Caki2 (cell line): ENCODE measurements around the gene GNB2. TPM values are rescaled to one million over a fixed set of nuclear protein-coding genes. Genes with fewer than 3 reads are reported as not detected.
"Not testable (repeated sequence)": the region's sequence is repeated elsewhere in the genome, so short reads cannot be mapped to it uniquely, and the experiment has no call there.

Source experiments
- DNase-seq: peaks from one replicate; pipeline ENCODE4 v3.0.0-alpha.2; 2015; ENCODE audit warnings: low read depth
- in situ Hi-C: cut with HindIII; loops from 2 replicates; pipeline ENCODE4 v1.10.0; 2016; ENCODE audit warnings: low sequenced_read_pairs, low pct_unique_long_range_greater_than_20kb, mixed read lengths
- total RNA-seq: library from RNA; depleted of rRNA; stranded (reverse); fragments of >200 nt; shearing (Covaris generic); gene quantifications from 2 replicates; pipeline ENCODE4 v1.2.3, GENCODE V29; 2014; ENCODE audit warnings: low replicate concordance; rRNA removed

GNB2 gene
- total RNA-seq, 1 experiment from 2014 or later, result 179 TPM

DNA sequence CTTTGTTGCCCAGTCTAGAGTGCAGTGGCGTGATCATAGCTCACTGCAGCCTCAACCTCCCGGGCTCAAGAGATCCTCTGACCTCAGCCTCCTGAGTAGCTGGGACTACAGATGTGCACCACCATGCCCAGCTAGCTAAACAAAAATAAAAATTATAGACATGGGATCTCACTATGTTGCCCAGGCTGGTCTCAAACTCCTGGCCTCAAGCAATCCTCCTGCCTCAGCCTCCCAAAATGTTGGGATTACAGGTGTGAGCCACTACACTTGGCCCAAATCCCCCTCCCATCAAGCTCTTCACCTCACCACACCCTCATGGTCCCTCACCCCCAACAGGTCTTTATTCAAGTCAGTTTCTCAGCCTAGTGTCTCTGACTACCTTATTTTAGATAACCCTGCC lies 43.5 kb downstream of the GNB2 start:
- DNase-seq, in situ Hi-C loops: not testable (repeated sequence)

DNA sequence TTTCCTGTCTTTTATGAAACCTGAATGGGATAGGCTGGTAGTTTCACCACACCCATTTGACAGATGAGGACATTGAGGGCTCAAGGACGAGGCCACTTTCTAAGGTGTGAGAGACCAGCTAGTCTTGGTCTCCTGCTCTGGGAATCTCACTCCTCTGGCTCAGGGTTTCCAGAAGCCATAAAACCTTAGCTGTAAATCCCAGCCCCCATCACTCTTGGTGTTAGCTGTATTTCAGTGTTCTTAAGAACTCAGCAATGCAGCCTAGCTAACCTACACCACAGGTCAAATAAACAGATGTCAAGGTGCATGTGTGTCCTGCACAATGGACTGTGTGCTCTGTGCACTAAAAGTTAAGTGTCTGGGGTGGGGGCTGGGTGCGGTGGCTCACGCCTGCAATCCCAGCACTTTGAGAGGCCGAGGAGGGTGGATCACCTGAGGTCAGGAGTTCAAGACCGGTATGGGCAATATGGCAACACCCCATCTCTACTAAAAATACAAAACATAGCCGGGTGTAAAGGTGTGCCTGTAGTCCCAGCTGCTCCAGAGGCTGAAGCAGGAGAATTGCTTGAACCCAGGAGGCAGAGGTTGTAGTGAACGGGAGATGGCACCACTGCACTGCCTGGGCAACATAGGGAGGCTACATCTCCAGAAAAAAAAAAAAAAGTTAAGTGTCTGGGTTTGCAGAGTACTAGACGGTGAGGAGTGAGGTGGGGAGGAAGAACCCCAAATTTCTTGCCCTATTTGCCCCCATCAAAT lies 46.2 kb downstream of the GNB2 start:
- in situ Hi-C loops, result no loop called here
- no peak for DNase-seq

DNA sequence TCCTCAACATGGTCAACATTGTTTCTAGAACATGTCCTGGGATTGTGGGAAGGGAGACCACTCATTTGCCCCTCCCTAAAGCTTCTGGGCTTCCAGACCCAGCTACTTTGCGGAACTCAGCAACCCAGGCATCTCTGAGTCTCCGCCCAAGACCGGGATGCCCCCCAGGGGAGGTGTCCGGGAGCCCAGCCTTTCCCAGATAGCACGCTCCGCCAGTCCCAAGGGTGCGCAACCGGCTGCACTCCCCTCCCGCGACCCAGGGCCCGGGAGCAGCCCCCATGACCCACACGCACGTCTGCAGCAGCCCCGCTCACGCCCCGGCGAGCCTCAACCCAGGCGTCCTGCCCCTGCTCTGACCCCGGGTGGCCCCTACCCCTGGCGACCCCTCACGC lies 46.7 kb downstream of the GNB2 start, which contains the start of gene EPO:
Gene EPO, plus strand, starts transcription at position 190 of the 392 bp plus-strand sequence. CDS start 513 bp downstream, outside the sequence.
- no peak for DNase-seq
- in situ Hi-C loops, result no loop called here

DNA sequence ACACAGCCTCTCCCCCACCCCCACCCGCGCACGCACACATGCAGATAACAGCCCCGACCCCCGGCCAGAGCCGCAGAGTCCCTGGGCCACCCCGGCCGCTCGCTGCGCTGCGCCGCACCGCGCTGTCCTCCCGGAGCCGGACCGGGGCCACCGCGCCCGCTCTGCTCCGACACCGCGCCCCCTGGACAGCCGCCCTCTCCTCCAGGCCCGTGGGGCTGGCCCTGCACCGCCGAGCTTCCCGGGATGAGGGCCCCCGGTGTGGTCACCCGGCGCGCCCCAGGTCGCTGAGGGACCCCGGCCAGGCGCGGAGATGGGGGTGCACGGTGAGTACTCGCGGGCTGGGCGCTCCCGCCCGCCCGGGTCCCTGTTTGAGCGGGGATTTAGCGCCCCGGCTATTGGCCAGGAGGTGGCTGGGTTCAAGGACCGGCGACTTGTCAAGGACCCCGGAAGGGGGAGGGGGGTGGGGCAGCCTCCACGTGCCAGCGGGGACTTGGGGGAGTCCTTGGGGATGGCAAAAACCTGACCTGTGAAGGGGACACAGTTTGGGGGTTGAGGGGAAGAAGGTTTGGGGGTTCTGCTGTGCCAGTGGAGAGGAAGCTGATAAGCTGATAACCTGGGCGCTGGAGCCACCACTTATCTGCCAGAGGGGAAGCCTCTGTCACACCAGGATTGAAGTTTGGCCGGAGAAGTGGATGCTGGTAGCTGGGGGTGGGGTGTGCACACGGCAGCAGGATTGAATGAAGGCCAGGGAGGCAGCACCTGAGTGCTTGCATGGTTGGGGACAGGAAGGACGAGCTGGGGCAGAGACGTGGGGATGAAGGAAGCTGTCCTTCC lies 47.3 kb downstream of the GNB2 start:
- in situ Hi-C loops, result no loop called here
- no peak for DNase-seq

DNA sequence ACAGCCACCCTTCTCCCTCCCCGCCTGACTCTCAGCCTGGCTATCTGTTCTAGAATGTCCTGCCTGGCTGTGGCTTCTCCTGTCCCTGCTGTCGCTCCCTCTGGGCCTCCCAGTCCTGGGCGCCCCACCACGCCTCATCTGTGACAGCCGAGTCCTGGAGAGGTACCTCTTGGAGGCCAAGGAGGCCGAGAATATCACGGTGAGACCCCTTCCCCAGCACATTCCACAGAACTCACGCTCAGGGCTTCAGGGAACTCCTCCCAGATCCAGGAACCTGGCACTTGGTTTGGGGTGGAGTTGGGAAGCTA lies 47.9 kb downstream of the GNB2 start:
- no peak for DNase-seq
- in situ Hi-C loops, result no loop called here

DNA sequence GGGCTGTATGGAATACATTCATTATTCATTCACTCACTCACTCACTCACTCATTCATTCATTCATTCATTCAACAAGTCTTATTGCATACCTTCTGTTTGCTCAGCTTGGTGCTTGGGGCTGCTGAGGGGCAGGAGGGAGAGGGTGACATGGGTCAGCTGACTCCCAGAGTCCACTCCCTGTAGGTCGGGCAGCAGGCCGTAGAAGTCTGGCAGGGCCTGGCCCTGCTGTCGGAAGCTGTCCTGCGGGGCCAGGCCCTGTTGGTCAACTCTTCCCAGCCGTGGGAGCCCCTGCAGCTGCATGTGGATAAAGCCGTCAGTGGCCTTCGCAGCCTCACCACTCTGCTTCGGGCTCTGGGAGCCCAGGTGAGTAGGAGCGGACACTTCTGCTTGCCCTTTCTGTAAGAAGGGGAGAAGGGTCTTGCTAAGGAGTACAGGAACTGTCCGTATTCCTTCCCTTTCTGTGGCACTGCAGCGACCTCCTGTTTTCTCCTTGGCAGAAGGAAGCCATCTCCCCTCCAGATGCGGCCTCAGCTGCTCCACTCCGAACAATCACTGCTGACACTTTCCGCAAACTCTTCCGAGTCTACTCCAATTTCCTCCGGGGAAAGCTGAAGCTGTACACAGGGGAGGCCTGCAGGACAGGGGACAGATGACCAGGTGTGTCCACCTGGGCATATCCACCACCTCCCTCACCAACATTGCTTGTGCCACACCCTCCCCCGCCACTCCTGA lies 49.1 kb downstream of the GNB2 start:
- DNase-seq, result no peak
- in situ Hi-C loops, result no loop called here

DNA sequence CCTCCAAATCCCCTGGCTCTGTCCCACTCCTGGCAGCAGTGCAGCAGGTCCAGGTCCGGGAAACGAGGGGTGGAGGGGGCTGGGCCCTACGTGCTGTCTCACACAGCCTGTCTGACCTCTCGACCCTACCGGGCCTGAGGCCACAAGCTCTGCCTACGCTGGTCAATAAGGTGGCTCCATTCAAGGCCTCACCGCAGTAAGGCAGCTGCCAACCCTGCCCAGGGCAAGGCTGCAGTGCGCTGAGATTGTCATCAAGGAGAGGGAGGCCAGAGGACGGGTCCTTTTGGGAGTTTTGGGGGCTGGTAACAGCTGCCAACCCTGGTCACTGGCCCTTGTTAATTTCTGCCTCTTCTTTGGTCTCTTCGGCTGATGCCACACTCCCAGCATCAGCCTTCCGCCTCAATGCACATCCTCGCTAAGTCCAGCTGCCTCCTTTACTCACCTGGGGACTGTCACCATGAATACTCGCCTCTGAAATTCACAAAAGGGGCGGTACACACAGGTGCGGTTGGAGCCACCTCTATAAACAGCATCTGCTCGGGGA lies 50.3 kb downstream of the GNB2 start:
- DNase-seq, result no peak
- in situ Hi-C loops, result no loop called here

DNA sequence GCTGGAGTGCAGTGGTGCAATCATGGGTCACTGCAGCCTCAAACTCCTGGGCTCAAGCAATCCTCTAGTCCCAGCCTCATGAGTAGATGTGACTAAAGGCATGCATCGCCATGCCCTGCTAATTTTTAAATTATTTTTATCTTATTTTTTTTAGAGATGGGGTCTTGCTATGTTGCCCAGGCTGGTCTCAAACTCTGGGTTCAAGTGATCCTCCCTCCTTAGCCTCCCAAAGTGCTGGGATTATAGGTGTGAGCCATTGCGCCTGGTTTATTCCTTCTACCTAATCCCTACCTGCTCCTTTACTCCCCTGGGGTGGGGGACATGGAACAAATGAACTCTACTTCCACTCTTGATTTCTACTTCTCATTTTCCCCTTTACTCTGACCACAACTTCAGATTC lies 50.8 kb downstream of the GNB2 start:
- DNase-seq, in situ Hi-C loops: not testable (repeated sequence)

DNA sequence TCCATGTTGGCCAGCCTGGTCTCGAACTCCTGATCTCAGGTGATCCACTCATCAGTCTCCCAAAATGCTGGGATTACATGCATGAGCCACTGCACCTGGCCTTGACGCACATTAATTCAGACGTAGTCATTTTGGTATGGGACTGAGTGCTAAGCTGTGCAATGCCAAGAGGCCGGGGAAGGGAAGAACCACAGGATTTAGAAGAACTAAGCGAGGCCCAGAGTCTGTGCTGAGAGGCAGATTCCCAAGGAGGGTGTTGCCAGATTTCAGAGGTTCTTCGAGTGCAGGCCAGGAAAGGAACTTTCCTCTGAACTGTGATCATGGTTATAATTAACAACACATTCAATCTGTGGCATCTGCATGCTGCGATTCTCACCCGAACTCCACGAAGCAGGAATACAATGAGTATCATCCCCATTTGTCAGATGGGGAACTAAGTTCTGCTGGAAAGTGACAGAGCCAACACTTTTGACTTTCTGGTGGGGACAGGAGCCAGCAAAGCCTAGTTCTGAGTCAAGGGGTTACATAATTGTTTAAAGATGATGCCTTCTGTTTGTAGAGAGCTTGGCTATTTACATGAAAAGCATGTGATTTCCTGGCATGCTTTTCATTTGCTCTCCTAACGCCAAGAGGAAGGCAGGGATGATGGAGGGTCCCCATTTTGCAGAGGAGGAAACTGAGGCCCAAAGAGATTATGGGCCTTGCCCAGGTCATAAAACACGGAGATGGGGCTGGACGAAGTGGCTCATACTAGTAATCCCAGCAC lies 53.6 kb downstream of the GNB2 start:
- DNase-seq, result no peak
- in situ Hi-C loops, result no loop called here

DNA sequence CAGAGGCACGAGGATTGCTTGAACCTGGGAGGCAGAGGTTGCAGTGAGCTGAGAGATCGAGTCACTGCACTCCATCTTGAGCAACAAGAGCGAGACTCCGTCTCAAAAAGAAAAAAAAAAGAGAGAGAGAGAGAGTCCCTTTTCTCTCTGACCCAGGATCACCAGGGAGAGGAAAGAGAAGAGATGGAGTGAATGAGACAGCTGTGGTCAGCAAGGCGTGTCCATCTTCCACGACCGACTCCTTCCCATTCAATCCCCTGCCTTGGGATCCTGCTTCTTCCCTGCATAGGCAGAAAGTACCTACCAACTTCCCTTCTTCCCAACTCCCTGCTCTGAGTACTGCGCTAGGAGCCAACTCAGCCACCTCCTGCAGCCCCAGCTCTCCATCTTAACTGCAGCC lies 54.7 kb downstream of the GNB2 start:
- in situ Hi-C loops, result no loop called here
- no peak for DNase-seq

Other genes with a start within 250 kb of the GNB2 start
- 1.8 and 5.9 TPM in 2 replicates for gene ZCWPW1, start 245.0 kb upstream of the GNB2 start, total RNA-seq
- gene MEPCE, start 243.9 kb upstream of the GNB2 start, total RNA-seq, result 44.0 and 49.7 TPM in 2 replicates
- gene PPP1R35, start 237.2 kb upstream of the GNB2 start, total RNA-seq, result 48.5 and 55.4 TPM in 2 replicates
- gene SPACDR, start 209.5 kb upstream of the GNB2 start, total RNA-seq, result not detected in 2 replicates
- gene TSC22D4, start 194.5 kb upstream of the GNB2 start, total RNA-seq, result 39.5 and 46.5 TPM in 2 replicates
- 0.87 and 3.6 TPM in 2 replicates for gene NYAP1, start 189.8 kb upstream of the GNB2 start, total RNA-seq
- gene AGFG2, start 134.5 kb upstream of the GNB2 start, total RNA-seq, result 20.0 and 42.3 TPM in 2 replicates
- not detected in 2 replicates for gene SAP25, start 99.8 kb upstream of the GNB2 start, total RNA-seq
- gene LRCH4, start 87.6 kb upstream of the GNB2 start, total RNA-seq, result 0.84 and 3.7 TPM in 2 replicates
- 0.23 and 0.71 TPM in 2 replicates for gene FBXO24, start 87.4 kb upstream of the GNB2 start, total RNA-seq
- 5.3 and 17.8 TPM in 2 replicates for gene PCOLCE, start 71.4 kb upstream of the GNB2 start, total RNA-seq
- 3.6 and 34.9 TPM in 2 replicates for gene MOSPD3, start 61.2 kb upstream of the GNB2 start, total RNA-seq
- gene TFR2, start 32.2 kb upstream of the GNB2 start, total RNA-seq, result 0.27 TPM in 1 of 2 replicates, not detected in the other
- not detected in 2 replicates for gene ACTL6B, start 17.3 kb upstream of the GNB2 start, total RNA-seq
- 9.6 and 10.6 TPM in 2 replicates for gene GIGYF1, start 20.5 kb downstream of the GNB2 start, total RNA-seq
- gene POP7, start 32.4 kb downstream of the GNB2 start, total RNA-seq, result 109 and 126 TPM in 2 replicates
- not detected in 2 replicates for gene EPO, start 46.7 kb downstream of the GNB2 start, total RNA-seq
- gene ZAN, start 59.9 kb downstream of the GNB2 start, total RNA-seq, result not detected in 2 replicates
- gene EPHB4, start 153.8 kb downstream of the GNB2 start, total RNA-seq, result 31.9 and 43.6 TPM in 2 replicates
- 16.5 and 19.8 TPM in 2 replicates for gene SLC12A9, start 179.0 kb downstream of the GNB2 start, total RNA-seq
- gene TRIP6, start 193.6 kb downstream of the GNB2 start, total RNA-seq, result 234 and 286 TPM in 2 replicates
- gene SRRT, start 201.4 kb downstream of the GNB2 start, total RNA-seq, result 72.5 and 75.8 TPM in 2 replicates
- 7.4 and 11.8 TPM in 2 replicates for gene UFSP1, start 216.0 kb downstream of the GNB2 start, total RNA-seq
- gene ACHE, start 222.1 kb downstream of the GNB2 start, total RNA-seq, result not detected in 2 replicates